ENCODE measurements around the gene IDS.

- TF ChIP-seq EZH2 (IDR thresholded peaks at IDR 0.05; ENCODE audit: low read length, missing control alignments) = no peak
- no peak for TF ChIP-seq CTCF (conservative IDR thresholded peaks at IDR 0.05 in 1 of 2, IDR thresholded peaks at IDR 0.05 in 1 of 2; ENCODE audit: low read depth in 1 of 2, low read length in 2 of 2)
Observed at GRCh38 chrX:149504915-149505651, at the start of gene IDS.
